DND-41 (cell line): Measurements from ENCODE around the gene CCDC183.
"Not testable (repeated sequence)": the region's sequence is repeated elsewhere in the genome, so short reads cannot be mapped to it uniquely, and the experiment has no call there.

Source experiments
- EZH2 ChIP-seq: IDR thresholded peaks from 3 replicates; pipeline ENCODE4 v1.6.1; 2012; ENCODE audit warnings: borderline replicate concordance, low read depth, mild to moderate bottlenecking, moderate library complexity, low read length, inconsistent platforms; ENCODE audit not compliant: severe bottlenecking
- TF ChIP-seq, protein P1 (sequence below): IDR thresholded peaks from 2 replicates; pipeline ENCODE4 v1.5.1; 2012; ENCODE audit warnings: borderline replicate concordance, low read length, moderate library complexity, mild to moderate bottlenecking; ENCODE audit not compliant: poor library complexity, severe bottlenecking; ENCODE audit errors: extremely low read depth

DNA sequence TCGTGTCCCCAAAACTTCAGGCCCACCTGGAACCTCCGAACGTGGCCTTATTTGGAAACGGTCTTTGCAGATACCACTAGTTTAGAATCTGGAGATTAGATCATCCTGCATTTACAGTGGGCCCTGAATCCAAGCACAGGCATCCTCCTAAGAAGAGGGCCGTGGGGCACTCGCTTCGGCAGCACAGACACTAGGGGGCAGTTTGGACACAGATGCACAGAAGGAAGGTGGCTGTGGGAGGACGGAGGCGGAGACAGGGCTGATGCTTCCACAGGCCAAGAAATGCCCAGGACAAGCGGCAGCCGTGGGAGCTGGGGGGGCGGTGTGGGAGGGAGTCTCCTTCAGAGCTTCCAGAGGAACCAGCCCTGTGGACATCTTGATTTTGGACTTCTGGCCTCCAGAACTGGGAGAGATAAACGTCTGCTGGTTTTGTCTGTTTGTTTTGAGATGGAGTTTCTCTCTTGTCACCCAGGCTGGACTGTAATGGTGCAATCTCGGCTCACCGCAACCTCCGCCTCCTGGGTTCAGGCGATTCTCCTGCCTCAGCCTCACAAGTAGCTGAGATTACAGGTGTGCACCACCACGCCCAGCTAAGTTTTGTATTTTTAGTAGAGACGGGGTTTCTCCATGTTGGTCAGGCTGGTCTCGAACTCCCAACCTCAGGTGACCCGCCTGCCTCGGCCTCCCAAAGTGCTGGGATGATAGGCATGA, 35.1 kb upstream of the CCDC183 start:
- TF ChIP-seq, protein P1, sequence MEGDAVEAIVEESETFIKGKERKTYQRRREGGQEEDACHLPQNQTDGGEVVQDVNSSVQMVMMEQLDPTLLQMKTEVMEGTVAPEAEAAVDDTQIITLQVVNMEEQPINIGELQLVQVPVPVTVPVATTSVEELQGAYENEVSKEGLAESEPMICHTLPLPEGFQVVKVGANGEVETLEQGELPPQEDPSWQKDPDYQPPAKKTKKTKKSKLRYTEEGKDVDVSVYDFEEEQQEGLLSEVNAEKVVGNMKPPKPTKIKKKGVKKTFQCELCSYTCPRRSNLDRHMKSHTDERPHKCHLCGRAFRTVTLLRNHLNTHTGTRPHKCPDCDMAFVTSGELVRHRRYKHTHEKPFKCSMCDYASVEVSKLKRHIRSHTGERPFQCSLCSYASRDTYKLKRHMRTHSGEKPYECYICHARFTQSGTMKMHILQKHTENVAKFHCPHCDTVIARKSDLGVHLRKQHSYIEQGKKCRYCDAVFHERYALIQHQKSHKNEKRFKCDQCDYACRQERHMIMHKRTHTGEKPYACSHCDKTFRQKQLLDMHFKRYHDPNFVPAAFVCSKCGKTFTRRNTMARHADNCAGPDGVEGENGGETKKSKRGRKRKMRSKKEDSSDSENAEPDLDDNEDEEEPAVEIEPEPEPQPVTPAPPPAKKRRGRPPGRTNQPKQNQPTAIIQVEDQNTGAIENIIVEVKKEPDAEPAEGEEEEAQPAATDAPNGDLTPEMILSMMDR: peak; percentile 45
- not testable (repeated sequence) for TF ChIP-seq EZH2
